ENCODE measurements around the gene OR10A3.
"Not testable (repeated sequence)": the region's sequence is repeated elsewhere in the genome, so short reads cannot be mapped to it uniquely, and the experiment has no call there.

OR10A3 gene

GRCh38 chr11:7941608-7942007 is at the start of gene OR10A3:
Gene OR10A3 (minus strand): TSS chr11:7941708. CDS start chr11:7939520, 2,188 bp downstream.
- DNase-seq = no peak

DNA sequence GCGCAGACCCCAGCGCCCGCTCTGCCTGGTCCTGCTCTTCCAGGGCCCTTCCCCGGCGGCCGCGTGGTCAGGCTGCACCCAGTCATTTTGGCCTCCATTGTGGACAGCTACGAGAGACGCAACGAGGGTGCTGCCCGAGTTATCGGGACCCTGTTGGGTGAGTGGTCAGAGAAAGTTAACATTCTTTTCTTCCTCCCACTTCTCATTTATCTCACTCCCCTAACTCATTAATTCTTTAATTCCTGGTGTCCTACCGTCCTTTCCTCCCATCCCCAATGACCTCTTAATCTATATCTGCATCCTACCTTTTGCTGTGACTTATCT is 46.0 kb upstream of the OR10A3 start:
- DNase-seq = not testable (repeated sequence)

- DNase-seq = peak; percentile 99
Observed at GRCh38 chr11:7986768-7987559, 45.5 kb upstream of the OR10A3 start, which contains the start of gene EIF3F. Gene EIF3F (plus strand): TSS chr11:7987337. CDS start chr11:7987353, 16 bp downstream.

- no peak for DNase-seq
Observed at GRCh38 chr11:7983832-7984590, 42.5 kb upstream of the OR10A3 start.

DNA sequence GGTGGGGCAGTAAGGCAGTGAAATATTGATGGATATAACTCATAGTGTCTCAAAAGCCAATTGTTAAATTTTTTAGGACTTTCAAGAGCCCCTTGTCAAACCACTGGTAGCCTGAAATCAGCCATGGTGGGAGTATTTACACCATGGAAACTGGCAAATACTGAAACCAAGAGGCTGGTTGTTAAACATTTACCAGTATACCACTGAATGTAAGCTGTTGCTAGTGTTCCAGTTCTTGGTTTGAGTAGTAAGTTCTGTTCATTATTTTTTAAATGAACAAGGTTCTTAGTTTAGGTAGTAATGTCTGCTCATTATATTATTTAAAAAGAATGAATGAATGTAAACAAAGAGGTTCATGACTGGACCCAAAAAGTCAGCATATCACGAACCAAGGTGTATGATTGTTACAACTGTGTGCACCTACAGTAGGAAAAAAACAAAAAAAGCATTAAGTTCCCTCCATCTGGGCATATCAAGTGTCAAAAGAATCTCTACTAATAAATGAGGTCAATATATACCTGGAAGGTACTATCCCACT is 41.1 kb upstream of the OR10A3 start:
- DNase-seq = no peak

DNA sequence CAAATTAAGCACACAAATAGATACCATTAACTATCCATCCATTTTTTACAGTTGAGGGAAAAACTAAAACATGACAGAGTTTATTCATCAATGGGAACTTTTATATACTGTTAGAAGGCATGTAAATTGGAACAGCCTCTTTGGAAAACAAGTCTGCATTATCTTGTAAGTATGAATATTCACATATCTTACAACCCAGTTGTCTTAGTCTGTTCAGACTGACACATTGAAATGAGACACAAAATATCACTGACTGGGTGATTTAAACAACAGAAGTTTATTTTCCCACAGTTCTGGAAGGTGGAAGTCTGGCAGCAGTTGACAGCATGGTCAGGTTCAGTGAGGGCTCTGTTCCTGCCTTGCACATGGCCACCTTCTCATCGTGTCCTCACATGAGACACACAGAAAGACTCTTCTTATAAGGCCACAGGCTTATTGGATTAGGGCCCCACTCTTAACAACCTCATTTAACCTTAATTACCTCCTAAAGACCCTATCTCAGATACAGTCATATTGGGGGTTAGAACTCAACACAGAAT is 40.2 kb upstream of the OR10A3 start:
- DNase-seq = no peak

DNA sequence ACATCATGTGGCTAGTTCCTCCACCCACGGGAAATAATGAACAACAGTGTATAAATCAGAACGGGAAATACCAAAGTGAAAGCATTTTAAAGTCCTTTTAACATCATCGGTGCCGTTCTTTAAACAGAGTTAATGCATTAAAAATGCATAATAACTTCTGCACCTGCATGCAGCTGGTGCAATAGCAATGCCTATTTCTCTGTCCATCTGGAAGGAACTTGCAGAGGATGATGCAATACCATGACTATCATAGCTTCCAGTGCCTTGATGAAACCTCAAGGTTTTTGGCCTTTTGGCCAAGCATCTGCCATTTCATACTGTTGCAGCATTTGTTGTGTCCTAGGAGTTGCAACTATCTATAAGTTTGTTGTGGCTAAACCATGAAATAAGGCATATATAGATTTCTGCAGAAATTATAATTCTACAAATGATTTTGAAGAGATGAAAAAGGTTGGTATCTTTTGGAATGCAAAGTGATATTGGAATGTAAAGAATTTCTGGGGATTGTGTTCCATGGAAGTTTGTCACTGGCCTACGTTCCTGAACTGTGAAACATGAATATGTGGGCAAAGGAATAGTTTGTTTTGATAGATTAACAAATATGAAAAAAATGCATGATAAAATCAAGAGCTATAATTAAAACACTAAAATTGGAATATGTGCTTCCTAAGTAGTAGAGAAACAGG is 35.9 kb upstream of the OR10A3 start:
- DNase-seq = no peak

GRCh38 chr11:7974668-7975067 is 33.2 kb upstream of the OR10A3 start:
- no peak for DNase-seq

DNA sequence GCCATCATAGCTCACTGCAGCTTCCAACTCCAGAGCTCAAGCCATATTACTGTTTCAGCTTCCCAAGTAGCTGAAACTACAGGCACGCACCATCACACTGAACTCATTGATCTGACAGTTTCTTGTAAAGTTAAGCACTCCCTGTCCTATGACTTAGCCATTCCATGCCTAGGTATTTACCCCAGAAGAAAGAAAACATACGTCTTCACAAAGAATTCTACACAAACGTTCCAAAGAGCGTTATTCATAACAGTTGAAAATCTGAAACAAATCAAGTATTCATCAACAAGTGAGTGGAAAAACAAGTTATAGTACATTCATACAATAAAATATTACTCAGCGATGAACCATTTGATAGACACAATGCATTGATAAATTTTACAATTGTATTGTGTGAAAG is 31.5 kb upstream of the OR10A3 start:
- no peak for DNase-seq

- no peak for DNase-seq
Observed at GRCh38 chr11:7971846-7972245, 30.3 kb upstream of the OR10A3 start.

DNA sequence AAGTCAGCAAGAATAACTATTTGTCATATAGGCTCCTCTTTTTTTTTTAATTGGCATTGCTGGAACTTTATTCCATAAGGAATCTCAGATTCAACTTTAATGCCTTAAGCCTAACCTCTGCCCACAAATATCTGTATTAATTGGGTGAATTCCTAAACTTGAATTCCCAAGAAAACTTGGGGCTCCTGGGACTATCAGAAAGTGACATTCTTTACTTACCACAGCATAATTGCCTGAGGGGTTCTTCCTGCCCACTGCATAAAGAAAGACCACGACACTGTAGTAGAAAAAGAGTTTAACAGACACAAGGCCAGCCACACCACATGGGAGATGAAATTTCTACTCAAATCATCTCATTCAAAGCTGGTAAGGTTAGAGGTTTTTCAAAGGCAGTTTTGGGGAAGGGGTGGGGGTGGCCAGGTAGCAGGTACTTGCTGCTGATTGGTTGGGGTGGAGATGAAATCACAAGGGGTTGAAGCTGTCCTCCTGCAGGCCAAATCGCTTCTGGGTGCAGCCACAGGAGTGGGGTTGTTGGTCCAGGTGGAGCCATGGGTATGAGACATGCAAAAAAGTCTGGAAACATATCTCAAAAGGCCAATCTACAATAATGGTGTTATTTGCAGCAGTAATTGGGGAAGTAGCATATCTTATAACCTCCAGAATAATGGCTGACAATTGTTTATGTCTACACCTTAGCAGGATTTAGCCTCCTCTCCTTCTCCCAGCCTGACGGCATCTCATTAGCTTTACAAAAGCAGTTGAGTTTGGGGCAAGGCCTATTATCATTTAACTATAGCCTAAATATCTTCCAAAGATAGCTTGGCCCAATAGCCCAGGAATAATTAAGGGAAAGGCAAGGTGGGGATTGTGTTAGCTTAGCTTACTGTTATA is 28.5 kb upstream of the OR10A3 start:
- DNase-seq = no peak

- no peak for DNase-seq
Observed at GRCh38 chr11:7968686-7969085, 27.2 kb upstream of the OR10A3 start.

DNA sequence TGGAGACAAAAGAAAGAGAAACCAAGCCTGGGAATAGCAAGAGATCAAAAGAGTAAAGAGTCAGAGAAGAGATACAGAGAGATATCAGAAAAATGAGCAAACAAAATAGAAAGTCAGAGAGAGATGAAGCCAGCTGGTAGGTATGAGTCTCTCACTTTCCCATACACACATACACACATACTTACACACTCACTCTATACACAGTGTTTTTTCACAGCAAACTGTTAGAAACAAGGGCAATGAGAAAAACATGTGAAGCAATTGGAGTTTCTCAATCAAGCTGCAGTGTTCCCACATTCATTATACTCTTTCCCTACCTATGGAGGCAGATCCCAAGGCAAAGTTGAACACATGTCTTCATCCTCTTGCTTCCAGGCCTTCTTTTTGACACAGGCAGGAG is 26.3 kb upstream of the OR10A3 start:
- no peak for DNase-seq

DNA sequence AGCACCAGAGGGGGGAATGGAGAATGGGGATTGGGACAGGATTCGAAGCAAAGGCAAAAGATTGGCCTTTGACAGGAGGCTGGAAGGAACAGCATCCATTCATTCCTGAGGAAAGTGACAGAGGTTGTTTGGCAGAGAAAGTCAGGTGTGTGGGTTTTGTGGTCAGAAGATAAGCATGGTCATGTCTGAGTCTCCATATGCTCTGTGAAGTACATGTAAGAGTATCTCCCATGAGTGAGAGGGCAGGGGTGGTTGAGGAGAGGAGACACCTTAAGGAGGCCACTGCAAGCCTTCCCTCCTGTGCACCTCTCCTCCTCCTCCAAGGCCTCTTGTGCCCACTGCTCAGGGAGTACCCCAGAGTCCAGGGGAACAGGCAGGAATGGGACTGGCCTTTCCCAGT is 25.6 kb upstream of the OR10A3 start:
- no peak for DNase-seq

GRCh38 chr11:7965386-7965785 is 23.9 kb upstream of the OR10A3 start, which contains the start of gene NLRP10:
Gene NLRP10 (minus strand): TSS chr11:7965447. CDS start chr11:7963495, 1,952 bp downstream.
- DNase-seq = no peak

- DNase-seq = no peak
Observed at GRCh38 chr11:7964873-7965272, 23.4 kb upstream of the OR10A3 start.

DNA sequence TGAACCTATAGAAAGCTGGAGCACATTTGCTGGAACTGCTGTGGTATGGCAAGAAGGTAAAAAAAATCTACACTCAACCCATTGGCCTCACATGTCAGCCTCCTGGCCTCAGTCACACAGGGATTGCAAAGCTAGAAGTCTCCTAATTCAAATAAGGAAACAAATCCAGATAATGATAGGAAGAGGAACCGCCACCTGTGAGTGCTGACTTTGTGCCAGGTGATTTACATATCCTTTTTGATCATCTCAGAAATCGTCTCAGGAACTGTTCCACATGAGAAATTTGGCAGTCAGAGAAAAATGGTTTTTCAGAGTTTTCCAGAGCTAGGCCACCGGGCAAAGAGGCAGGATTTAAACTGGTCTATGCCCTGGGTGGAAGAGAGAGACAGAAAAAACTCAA is 22.8 kb upstream of the OR10A3 start:
- DNase-seq = no peak

- DNase-seq = no peak
Observed at GRCh38 chr11:7955191-7955590, 13.7 kb upstream of the OR10A3 start.

DNA sequence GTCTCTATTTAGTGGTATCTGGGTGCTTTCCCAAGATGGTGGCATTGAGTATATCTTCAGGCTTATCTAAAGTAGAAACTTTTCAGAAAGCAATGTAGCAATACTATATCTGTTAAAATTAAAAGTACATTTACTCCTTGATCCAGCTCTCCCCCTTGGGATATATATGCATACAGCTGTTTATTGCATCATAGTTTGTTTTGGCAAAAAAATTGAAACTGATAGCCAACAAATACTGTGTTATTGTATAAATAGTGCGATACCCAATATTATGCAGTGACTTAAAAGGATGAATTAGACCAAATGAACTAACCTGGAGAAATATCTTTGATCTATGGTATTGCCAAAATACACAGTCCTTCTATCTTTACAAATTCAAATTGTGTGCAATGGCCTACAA is 8.4 kb upstream of the OR10A3 start:
- DNase-seq = no peak

GRCh38 chr11:7944123-7944522 is 2.6 kb upstream of the OR10A3 start:
- DNase-seq = no peak

- DNase-seq = no peak
Observed at GRCh38 chr11:7941146-7941545, 362 bp downstream of the OR10A3 start.

GRCh38 chr11:7936615-7937014 is 4.9 kb downstream of the OR10A3 start:
- no peak for DNase-seq

All from NCI-H446 treated with DMSO at 0.1 percent for 48 hours (cell line).